GM12891 (cell line): ENCODE measurements around the gene ATRNL1.

Experiments used
- DNase-seq: peaks from one replicate; pipeline ENCODE4 v3.0.0; 2011; ENCODE audit warnings: low spot score; ENCODE audit not compliant: insufficient read length
- FAIRE-seq: peaks from 2 replicates; lab custom pipeline; 2011; peaks lifted over from hg19 to GRCh38; lab: Jason Lieb, UNC
- PAX5 ChIP-seq: IDR thresholded peaks from 2 replicates; pipeline ENCODE4 v1.6.1; 2011; ENCODE audit warnings: low read length, moderate library complexity, mild to moderate bottlenecking; ENCODE audit not compliant: insufficient read depth, severe bottlenecking
- POLR2A ChIP-seq: IDR thresholded peaks from 2 replicates; pipeline ENCODE4 v1.6.1; 2011; ENCODE audit warnings: low read depth, low read length, control low read depth
- POLR2AphosphoS5 ChIP-seq: IDR thresholded peaks from 2 replicates; pipeline ENCODE4 v1.6.1; 2011; ENCODE audit warnings: low read depth, low read length, control low read depth
- POU2F2 ChIP-seq: IDR thresholded peaks from 2 replicates; pipeline ENCODE4 v1.6.1; 2011; ENCODE audit warnings: low read depth, mild to moderate bottlenecking, control low read depth, low read length, moderate library complexity
- SPI1 ChIP-seq: IDR thresholded peaks from 2 replicates; pipeline ENCODE4 v1.6.1; 2011; ENCODE audit warnings: low read depth, low read length, control low read depth
- TAF1 ChIP-seq: IDR thresholded peaks from 2 replicates; pipeline ENCODE4 v1.6.1; 2011; ENCODE audit warnings: low read depth, low read length, control low read depth

ATRNL1 gene

GRCh38 chr10:115052728-115053127, 40.4 kb upstream of the ATRNL1 start:
- TF ChIP-seq PAX5 (no peak), POU2F2 (no peak), POLR2A (no peak), POLR2AphosphoS5 (no peak), TAF1 (no peak), SPI1 (no peak)
- FAIRE-seq: no peak
- no peak for DNase-seq

- FAIRE-seq (no peak), DNase-seq (no peak)
- TF ChIP-seq PAX5 (no peak), POLR2AphosphoS5 (no peak), POLR2A (no peak)
Observed at GRCh38 chr10:115056186-115056585, 37.0 kb upstream of the ATRNL1 start.

- no peak for FAIRE-seq
- no peak for DNase-seq
- no peak for TF ChIP-seq POU2F2
- TF ChIP-seq SPI1: no peak
- TF ChIP-seq POLR2A: no peak
- no peak for TF ChIP-seq PAX5
- TF ChIP-seq TAF1: no peak
- TF ChIP-seq POLR2AphosphoS5: no peak
Observed at GRCh38 chr10:115059301-115059898, 33.8 kb upstream of the ATRNL1 start.

GRCh38 chr10:115063701-115064658, 29.2 kb upstream of the ATRNL1 start:
- DNase-seq: no peak
- peak; percentile 54 for FAIRE-seq
- no peak for TF ChIP-seq SPI1

GRCh38 chr10:115065801-115066200, 27.4 kb upstream of the ATRNL1 start:
- FAIRE-seq (no peak), DNase-seq (no peak)
- TF ChIP-seq POU2F2 (no peak), SPI1 (no peak), TAF1 (no peak), POLR2AphosphoS5 (no peak)

GRCh38 chr10:115066528-115066927, 26.6 kb upstream of the ATRNL1 start:
- TF ChIP-seq POLR2A: no peak
- TF ChIP-seq PAX5: no peak
- no peak for TF ChIP-seq TAF1
- no peak for TF ChIP-seq SPI1
- TF ChIP-seq POU2F2: no peak
- no peak for TF ChIP-seq POLR2AphosphoS5
- no peak for FAIRE-seq
- DNase-seq: no peak

GRCh38 chr10:115073796-115074195, 19.4 kb upstream of the ATRNL1 start:
- FAIRE-seq: no peak
- TF ChIP-seq TAF1: no peak
- no peak for TF ChIP-seq POLR2AphosphoS5
- TF ChIP-seq POU2F2: no peak
- no peak for TF ChIP-seq SPI1

GRCh38 chr10:115082506-115082905, 10.7 kb upstream of the ATRNL1 start:
- TF ChIP-seq PAX5 (no peak), POU2F2 (no peak), TAF1 (no peak), POLR2AphosphoS5 (no peak), SPI1 (no peak), POLR2A (no peak)
- DNase-seq (no peak), FAIRE-seq (no peak)

More at GRCh38 chr10:115073796-115074195, 19.4 kb upstream of the ATRNL1 start:
- no peak for DNase-seq

- FAIRE-seq (no peak), DNase-seq (no peak)
- TF ChIP-seq POLR2AphosphoS5 (no peak), POU2F2 (no peak), POLR2A (no peak), TAF1 (no peak), SPI1 (no peak), PAX5 (no peak)
Observed at GRCh38 chr10:115084277-115084850, 8.8 kb upstream of the ATRNL1 start.

- TF ChIP-seq POLR2A (no peak), TAF1 (no peak), PAX5 (no peak), POU2F2 (no peak)
- DNase-seq: no peak
Observed at GRCh38 chr10:115091161-115091560, 2.0 kb upstream of the ATRNL1 start.

GRCh38 chr10:115092258-115092554, 959 bp upstream of the ATRNL1 start:
- DNase-seq (no peak), FAIRE-seq (no peak)
- TF ChIP-seq SPI1 (no peak), POLR2A (no peak), PAX5 (no peak), POU2F2 (no peak), POLR2AphosphoS5 (no peak), TAF1 (no peak)

More at GRCh38 chr10:115091161-115091560, 2.0 kb upstream of the ATRNL1 start:
- no peak for FAIRE-seq
